Uterus (tissue), 4 donors: ENCODE data around the gene PNLIPRP3. TPM values are rescaled to one million over a fixed set of nuclear protein-coding genes. Genes with fewer than 3 reads are reported as not detected.

Source experiments
- DNase-seq, 2 donors: peaks; one replicate each; pipeline ENCODE4 v3.0.0-alpha.2; 2019 to 2020
- H3K27ac ChIP-seq, 2 donors: fragments of 200-600 bp; sonication (generic); 1 replicate in 1 of 2; 2 replicates in 1 of 2; pipeline ENCODE4 v1.5.1; 2016 to 2018
- H3K27me3 ChIP-seq, 2 donors: fragments of 200-600 bp; sonication (generic); one replicate each; pipeline ENCODE4 v1.5.1; 2018 to 2019; ENCODE audit warnings: control low read depth in 1 of 2
- H3K36me3 ChIP-seq, 2 donors: fragments of 200-600 bp; sonication (generic); one replicate each; pipeline ENCODE4 v1.5.1; 2019; ENCODE audit warnings: control low read depth in 1 of 2
- H3K4me1 ChIP-seq, 2 donors: fragments of 200-600 bp; sonication (generic); one replicate each; pipeline ENCODE4 v1.5.1; 2018 to 2019; ENCODE audit warnings: control low read depth in 1 of 2
- H3K4me3 ChIP-seq, 2 donors: fragments of 200-600 bp; sonication (generic); 1 replicate in 1 of 2; 2 replicates in 1 of 2; pipeline ENCODE4 v1.5.1; 2018 to 2019; ENCODE audit warnings: mild to moderate bottlenecking in 1 of 2
- H3K9me3 ChIP-seq, 2 donors: fragments of 200-600 bp; sonication (generic); one replicate each; pipeline ENCODE4 v1.5.1; 2019; ENCODE audit warnings: control low read depth in 1 of 2
- CTCF ChIP-seq, 4 experiments: fragments of 200-600 bp in 2 of 4; fragments of 450-650 bp in 2 of 4; sonication (generic) in 2 of 4; IDR thresholded peaks; one replicate each; pipeline ENCODE4 v1.5.1; 2016 to 2019; ENCODE audit warnings: antibody characterized with exemption in 4 of 4, mild to moderate bottlenecking in 2 of 4, moderate library complexity in 1 of 4
- POLR2A ChIP-seq, 2 donors: fragments of 450-650 bp; IDR thresholded peaks; one replicate each; pipeline ENCODE4 v1.6.1; 2016; ENCODE audit warnings: antibody characterized with exemption in 2 of 2, mild to moderate bottlenecking in 1 of 2, moderate library complexity in 1 of 2
- intact Hi-C: fragments of 100-400 bp; cut with DNase I; formaldehyde crosslinking; loops from one replicate; pipeline ENCODE4 v1.15.1; 2023; ENCODE audit warnings: low total_unique reads
- total RNA-seq, 4 donors: library from RNA; depleted of rRNA in 3 of 4; stranded (reverse); fragments of >200 nt in 3 of 4; gene quantifications; one replicate each; pipeline versions ENCODE4 v1.1.0 to v1.2.4, GENCODE V29; 2014 to 2023
- donor health status: DM: yes; HTN: yes; CAD: no.

Gene PNLIPRP3
- total RNA-seq, 4 donors from 2014 or later: 0.07 TPM; not detected in 3

GRCh38 chr10:116395223-116395985 lies 32.2 kb upstream of the PNLIPRP3 start:
- no peak for DNase-seq
- Histone ChIP-seq H3K27me3 (no peaks in the 10 kb centered on the region), H3K4me3 (no peak overlapping the region), H3K9me3 (no peaks in the 10 kb centered on the region), H3K4me1 (no peaks in the 10 kb centered on the region), H3K36me3 (no peaks in the 10 kb centered on the region), H3K27ac (no peak overlapping the region)
- TF ChIP-seq CTCF (IDR thresholded peaks at IDR 0.05): no peak
- TF ChIP-seq POLR2A (IDR thresholded peaks at IDR 0.05): no peak
- intact Hi-C loops: no loop called here

GRCh38 chr10:116398224-116398623 lies 29.4 kb upstream of the PNLIPRP3 start:
- H3K27me3 ChIP-seq: no peaks in the 10 kb centered on the region
- H3K4me1 ChIP-seq: no peaks in the 10 kb centered on the region
- TF ChIP-seq CTCF (IDR thresholded peaks at IDR 0.05): no peak
- TF ChIP-seq POLR2A (IDR thresholded peaks at IDR 0.05): no peak
- intact Hi-C loops: no loop called here
- no peak overlapping the region for H3K27ac ChIP-seq
- no peaks in the 10 kb centered on the region for H3K36me3 ChIP-seq
- no peaks in the 10 kb centered on the region for H3K9me3 ChIP-seq
- DNase-seq: no peak
- no peak overlapping the region for H3K4me3 ChIP-seq

- intact Hi-C loops: no loop called here
- Histone ChIP-seq H3K9me3 (no peaks in the 10 kb centered on the region), H3K27ac (no peak overlapping the region), H3K4me1 (no peaks in the 10 kb centered on the region), H3K27me3 (no peaks in the 10 kb centered on the region), H3K4me3 (no peak overlapping the region), H3K36me3 (no peaks in the 10 kb centered on the region)
- TF ChIP-seq POLR2A (IDR thresholded peaks at IDR 0.05) (no peak), CTCF (IDR thresholded peaks at IDR 0.05) (no peak)
- no peak for DNase-seq
Observed at GRCh38 chr10:116402858-116403257, 24.8 kb upstream of the PNLIPRP3 start.

GRCh38 chr10:116403740-116404250 lies 23.9 kb upstream of the PNLIPRP3 start:
- Histone ChIP-seq H3K27ac (no peak overlapping the region), H3K27me3 (no peaks in the 10 kb centered on the region), H3K4me1 (no peaks in the 10 kb centered on the region), H3K4me3 (no peak overlapping the region), H3K9me3 (no peaks in the 10 kb centered on the region), H3K36me3 (no peaks in the 10 kb centered on the region)
- DNase-seq: no peak
- intact Hi-C loops: no loop called here
- TF ChIP-seq CTCF (IDR thresholded peaks at IDR 0.05): no peak
- no peak for TF ChIP-seq POLR2A (IDR thresholded peaks at IDR 0.05)

DNA sequence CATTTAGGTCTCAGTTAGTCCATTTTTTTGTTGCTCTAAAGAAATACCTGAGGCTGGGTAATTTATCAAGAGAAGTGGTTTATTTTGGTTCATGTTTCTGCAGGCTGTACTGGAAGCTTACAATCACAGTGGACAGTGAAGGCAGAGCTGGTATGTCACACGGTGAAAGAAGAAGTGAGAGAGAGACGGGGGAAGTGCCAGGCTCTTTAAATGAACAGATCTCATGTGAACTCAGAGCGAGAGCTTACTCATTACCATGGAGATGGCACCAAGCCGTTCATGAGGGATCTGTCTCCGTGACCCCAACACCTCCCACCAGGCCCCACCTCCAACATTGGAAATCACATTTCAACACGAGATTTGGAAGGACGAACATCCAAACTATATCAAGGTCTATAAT lies 18.9 kb upstream of the PNLIPRP3 start:
- H3K4me3 ChIP-seq: no peak overlapping the region
- H3K4me1 ChIP-seq: no peaks in the 10 kb centered on the region
- DNase-seq: no peak
- intact Hi-C loops: no loop called here
- H3K27ac ChIP-seq: no peak overlapping the region
- H3K9me3 ChIP-seq: no peaks in the 10 kb centered on the region
- no peaks in the 10 kb centered on the region for H3K36me3 ChIP-seq
- TF ChIP-seq CTCF (IDR thresholded peaks at IDR 0.05): no peak
- TF ChIP-seq POLR2A (IDR thresholded peaks at IDR 0.05): no peak
- H3K27me3 ChIP-seq: no peaks in the 10 kb centered on the region
